Left lung (tissue), 10 donors: Measurements from ENCODE around the gene LDB2. TPM values are rescaled to one million over a fixed set of nuclear protein-coding genes. Genes with fewer than 3 reads are reported as not detected.

Source experiments
- ATAC-seq: fragments of 200-7000 bp; cut with Tn5 transposase; one replicate; pipeline ENCODE4 v1.9.1; 2020; ENCODE audit warnings: moderate library complexity
- DNase-seq, 4 donors: peaks; one replicate each; pipeline ENCODE4 v3.0.0-alpha.2; 2013 to 2020
- H3K27ac ChIP-seq, 2 donors: fragments of 200-600 bp; sonication (generic) in 1 of 2; one replicate each; pipeline versions ENCODE4 v1.5.0 to v1.8.0; 2020 to 2021
- H3K27me3 ChIP-seq, 2 donors: fragments of 200-600 bp; sonication (generic) in 1 of 2; one replicate each; pipeline versions ENCODE4 v1.5.0 to v1.8.0; 2020 to 2021
- H3K36me3 ChIP-seq, 2 donors: fragments of 200-600 bp; sonication (generic) in 1 of 2; one replicate each; pipeline versions ENCODE4 v1.5.0 to v1.8.0; 2020 to 2021
- H3K4me1 ChIP-seq, 2 donors: fragments of 200-600 bp; one replicate each; pipeline ENCODE4 v1.8.0; 2021
- H3K4me3 ChIP-seq, 2 donors: fragments of 200-600 bp; sonication (generic) in 1 of 2; one replicate each; pipeline versions ENCODE4 v1.5.0 to v1.8.0; 2020 to 2021; ENCODE audit warnings: mild to moderate bottlenecking in 1 of 2
- H3K9me3 ChIP-seq, 2 donors: fragments of 200-600 bp; sonication (generic) in 1 of 2; one replicate each; pipeline versions ENCODE4 v1.5.0 to v1.8.0; 2020 to 2021
- CTCF ChIP-seq, 2 donors: fragments of 200-600 bp; sonication (generic) in 1 of 2; IDR thresholded peaks; one replicate each; pipeline versions ENCODE4 v1.5.0 to v1.8.0; 2021; ENCODE audit warnings: antibody characterized with exemption in 2 of 2
- intact Hi-C, 2 donors: fragments of 100-400 bp; cut with DNase I; formaldehyde crosslinking; loops; one replicate each; pipeline versions ENCODE4 v1.11.2 to v1.14.2; 2022
- polyA plus RNA-seq, 6 donors: library from polyadenylated mRNA; unstranded; fragments of 120-200 nt; gene quantifications; one replicate each; pipeline ENCODE4 v1.2.1, GENCODE V29; 2013; ENCODE audit not compliant: insufficient read length in 6 of 6
- total RNA-seq, 2 donors: library from RNA; stranded (reverse); fragmentation: NEBNext Ultra II Directional; extraction: Animal tissue kit (Norgen Biotek cat#: 25700); gene quantifications; one replicate each; pipeline ENCODE4 v1.2.1, GENCODE V29; 2021
- donor health status: DM: no; HTN: yes; CAD: no.
- donor health status: DM: no; HTN: no; CAD: no.

LDB2 gene
- total and polyA plus RNA-seq, 8 donors: 37.7 to 97.0 (median 78.5) TPM

DNA sequence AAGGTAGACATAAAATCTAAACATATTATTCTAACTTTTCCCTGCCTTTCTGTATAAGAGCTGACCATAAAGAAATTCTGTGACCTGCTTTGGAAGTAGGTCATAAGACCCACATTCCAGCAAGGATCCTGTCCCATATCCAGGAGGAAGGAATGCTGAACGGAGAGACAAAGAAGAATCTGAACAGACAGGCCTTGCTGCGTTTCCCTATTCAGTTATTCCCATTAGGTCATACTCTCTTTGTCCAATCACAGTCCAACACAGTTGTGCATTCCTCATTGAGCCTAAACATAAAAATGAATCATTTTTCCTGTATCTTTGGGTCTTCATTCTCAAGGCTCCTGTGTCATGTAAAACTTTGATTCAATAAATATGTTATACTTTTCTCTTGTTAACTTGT is 384.6 kb downstream of the LDB2 start:
- Histone ChIP-seq H3K27me3 (no peaks in the 10 kb centered on the region), H3K27ac (no peak overlapping the region), H3K4me3 (no peak overlapping the region), H3K36me3 (no peaks in the 10 kb centered on the region), H3K9me3 (peaks cover 0 to 10% of the 10 kb centered on the region in 2 donors), H3K4me1 (no peaks in the 10 kb centered on the region)
- no peak for TF ChIP-seq CTCF (IDR thresholded peaks at IDR 0.05)
- intact Hi-C loops: no loop called here
- DNase-seq (no peak), ATAC-seq (no peak)

- TF ChIP-seq CTCF (IDR thresholded peaks at IDR 0.05): no peak
- ATAC-seq: no peak
- Histone ChIP-seq H3K36me3 (peaks cover 0 to 9% of the 10 kb centered on the region in 2 donors), H3K4me1 (no peaks in the 10 kb centered on the region), H3K27ac (no peak overlapping the region), H3K4me3 (no peak overlapping the region), H3K27me3 (no peaks in the 10 kb centered on the region), H3K9me3 (peaks cover 0 to 11% of the 10 kb centered on the region in 2 donors)
- DNase-seq: no peak
- intact Hi-C loops: no loop called here
Measured at GRCh38 chr4:16508968-16509367, 389.5 kb downstream of the LDB2 start.

DNA sequence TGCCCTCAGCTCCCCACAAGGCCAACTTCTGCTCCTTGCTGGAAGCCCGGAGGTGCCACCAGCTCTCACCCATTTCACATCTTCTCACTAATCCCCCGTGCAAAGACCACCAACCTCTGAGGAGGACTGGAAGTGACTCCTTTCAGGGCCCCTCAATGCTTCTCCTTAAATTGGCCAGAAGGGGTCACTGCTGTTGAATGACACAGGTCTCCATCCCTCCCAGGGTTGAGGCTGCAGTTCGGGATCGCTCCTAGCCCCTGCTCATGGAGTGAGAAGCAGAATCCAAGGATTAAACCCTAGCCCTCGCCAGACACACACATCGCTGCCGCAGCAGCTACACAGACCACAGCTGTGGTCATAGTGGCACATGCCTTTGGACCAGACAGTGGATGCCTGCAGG is 392.7 kb downstream of the LDB2 start:
- no peaks in the 10 kb centered on the region for H3K27me3 ChIP-seq
- H3K4me1 ChIP-seq: no peaks in the 10 kb centered on the region
- peaks cover 0 to 9% of the 10 kb centered on the region in 2 donors for H3K36me3 ChIP-seq
- no peak overlapping the region for H3K27ac ChIP-seq
- DNase-seq: no peak
- H3K9me3 ChIP-seq: peaks cover 0 to 18% of the 10 kb centered on the region in 2 donors
- no peak overlapping the region for H3K4me3 ChIP-seq
- no peak for ATAC-seq
- intact Hi-C loops: no loop called here
- TF ChIP-seq CTCF (IDR thresholded peaks at IDR 0.05): no peak

DNA sequence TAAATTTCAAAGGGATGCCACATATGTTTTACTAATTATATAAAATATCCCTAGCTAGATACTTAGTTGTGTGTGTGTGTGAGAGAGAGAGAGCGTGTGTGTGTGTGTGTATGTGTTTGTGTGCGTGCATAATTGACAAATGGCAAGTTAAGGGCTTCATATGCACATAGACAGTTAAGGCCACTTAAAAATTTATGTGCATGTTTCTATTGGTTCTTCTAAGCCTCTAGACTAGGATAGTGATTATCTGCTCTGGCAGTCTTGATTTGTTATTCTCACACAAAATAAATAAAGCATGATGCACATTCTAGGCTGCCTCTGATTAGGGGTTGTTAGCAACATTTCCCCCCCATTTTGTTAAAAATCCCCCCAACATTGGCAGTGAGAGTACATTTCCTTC is 393.2 kb downstream of the LDB2 start:
- ATAC-seq (no peak), DNase-seq (no peak)
- Histone ChIP-seq H3K27ac (no peak overlapping the region), H3K36me3 (peaks cover 0 to 9% of the 10 kb centered on the region in 2 donors), H3K9me3 (peaks cover 0 to 20% of the 10 kb centered on the region in 2 donors), H3K4me1 (no peaks in the 10 kb centered on the region), H3K27me3 (no peaks in the 10 kb centered on the region), H3K4me3 (no peak overlapping the region)
- intact Hi-C loops: no loop called here
- no peak for TF ChIP-seq CTCF (IDR thresholded peaks at IDR 0.05)

GRCh38 chr4:16503421-16504100 is 394.9 kb downstream of the LDB2 start:
- Histone ChIP-seq H3K27ac (no peak overlapping the region), H3K27me3 (no peaks in the 10 kb centered on the region), H3K36me3 (peaks cover 0 to 9% of the 10 kb centered on the region in 2 donors), H3K4me3 (no peak overlapping the region), H3K4me1 (no peaks in the 10 kb centered on the region), H3K9me3 (peaks cover 0 to 9% of the 10 kb centered on the region in 2 donors)
- no peak for TF ChIP-seq CTCF (IDR thresholded peaks at IDR 0.05)
- DNase-seq (no peak), ATAC-seq (no peak)
- intact Hi-C loops: no loop called here
